ENCODE measurements around the gene ZNF516. TPM values are rescaled to one million over a fixed set of nuclear protein-coding genes. Genes with fewer than 3 reads are reported as not detected.

Gene ZNF516
- total RNA-seq, 1 experiment from 2014 or later, result 17.4 TPM

GRCh38 chr18:76491473-76491775, 3.6 kb downstream of the ZNF516 start:
- Histone ChIP-seq H3K4me1 (replicated peaks) (peaks cover 18% of the 10 kb centered on the region), H3K36me3 (no peaks in the 10 kb centered on the region), H3K4me3 (peak overlapping the region; percentile 47), H3K27ac (no peak overlapping the region), H3K9me3 (replicated peaks) (no peaks in the 10 kb centered on the region), H3K27me3 (replicated peaks) (no peaks in the 10 kb centered on the region)
- DNase-seq (ENCODE audit: low read depth in 1 of 2, low spot score in 2 of 2), result no peak

- Histone ChIP-seq H3K27ac (no peak overlapping the region), H3K36me3 (no peaks in the 10 kb centered on the region), H3K9me3 (replicated peaks) (no peaks in the 10 kb centered on the region), H3K4me1 (replicated peaks) (peaks cover 18% of the 10 kb centered on the region), H3K4me3 (peak overlapping the region; percentile 53), H3K27me3 (replicated peaks) (no peaks in the 10 kb centered on the region)
- DNase-seq (ENCODE audit: low read depth in 1 of 2, low spot score in 2 of 2), result peak in 1 of 2 experiments; percentile 24
These were observed 4.2 kb downstream of the ZNF516 start for GRCh38 chr18:76490670-76491472.

DNA sequence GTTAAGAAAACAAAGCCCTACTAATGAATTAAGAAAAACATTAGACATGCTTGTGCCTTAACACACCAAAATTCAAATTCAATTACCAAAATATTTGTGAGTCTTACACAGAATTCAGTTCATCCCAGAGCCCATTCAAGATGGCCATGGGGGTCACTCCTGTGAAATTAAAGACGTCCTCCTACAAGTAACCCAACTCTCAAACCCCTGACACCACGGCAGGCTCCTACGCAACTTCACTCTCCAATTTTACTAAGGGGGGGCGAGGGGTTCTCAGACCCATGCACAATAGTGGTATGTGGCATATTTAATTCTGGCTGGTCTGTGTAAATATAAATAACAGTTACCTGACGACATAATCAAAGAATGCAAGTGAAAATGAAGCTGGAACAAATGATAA, 5.0 kb downstream of the ZNF516 start:
- H3K27me3 ChIP-seq (replicated peaks), result no peaks in the 10 kb centered on the region
- DNase-seq (ENCODE audit: low read depth in 1 of 2, low spot score in 2 of 2), result no peak
- peak overlapping the region; percentile 53 for H3K4me3 ChIP-seq
- H3K36me3 ChIP-seq, result no peaks in the 10 kb centered on the region
- H3K4me1 ChIP-seq (replicated peaks), result peaks cover 14% of the 10 kb centered on the region
- no peaks in the 10 kb centered on the region for H3K9me3 ChIP-seq (replicated peaks)
- H3K27ac ChIP-seq, result no peak overlapping the region

DNA sequence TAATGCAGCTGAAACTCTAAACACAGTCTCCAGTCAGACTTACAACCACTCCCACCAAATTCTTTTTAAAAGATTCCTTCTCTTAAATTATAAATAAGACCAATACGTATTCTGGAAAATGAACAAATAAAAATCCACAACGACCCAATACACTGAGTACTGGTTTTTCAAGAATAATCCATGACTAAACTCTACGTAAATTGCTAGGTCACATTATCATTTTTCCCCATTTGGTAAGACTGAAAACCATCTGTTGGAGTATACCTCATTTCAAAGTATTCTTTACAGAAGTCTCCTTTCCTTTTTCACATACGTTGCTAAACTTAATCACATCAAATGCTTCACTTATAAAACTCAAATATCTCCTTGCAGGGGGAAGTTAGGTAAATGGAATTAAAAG, 6.0 kb downstream of the ZNF516 start:
- H3K27ac ChIP-seq, result no peak overlapping the region
- peaks cover 14% of the 10 kb centered on the region for H3K4me1 ChIP-seq (replicated peaks)
- H3K9me3 ChIP-seq (replicated peaks), result no peaks in the 10 kb centered on the region
- no peak for DNase-seq (ENCODE audit: low read depth in 1 of 2, low spot score in 2 of 2)
- H3K4me3 ChIP-seq, result no peak overlapping the region
- no peaks in the 10 kb centered on the region for H3K36me3 ChIP-seq
- H3K27me3 ChIP-seq (replicated peaks), result no peaks in the 10 kb centered on the region

DNA sequence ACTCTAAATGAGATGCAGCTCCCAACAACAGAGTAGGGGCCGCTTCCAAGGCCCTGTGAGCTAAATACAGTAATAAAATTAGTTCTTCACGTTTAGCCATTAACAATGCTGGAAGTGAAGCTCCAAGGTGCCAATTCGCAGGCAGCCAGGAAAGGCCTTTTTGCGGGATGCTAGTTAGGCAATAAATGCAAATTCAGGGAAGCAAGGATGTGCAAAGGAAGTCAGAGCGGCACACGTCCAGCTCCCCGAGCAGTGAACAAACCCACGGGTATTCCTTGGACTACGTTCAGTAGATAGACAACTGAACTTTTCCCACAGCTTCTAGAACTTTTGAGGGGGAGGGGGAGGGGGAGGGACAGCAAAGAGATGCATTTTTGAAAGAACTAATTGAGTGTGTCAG, 6.9 kb downstream of the ZNF516 start:
- Histone ChIP-seq H3K27me3 (replicated peaks) (no peaks in the 10 kb centered on the region), H3K9me3 (replicated peaks) (no peaks in the 10 kb centered on the region), H3K4me3 (no peak overlapping the region), H3K4me1 (replicated peaks) (peaks cover 14% of the 10 kb centered on the region), H3K36me3 (no peaks in the 10 kb centered on the region), H3K27ac (no peak overlapping the region)
- DNase-seq (ENCODE audit: low read depth in 1 of 2, low spot score in 2 of 2), result no peak

GRCh38 chr18:76487782-76488181, 7.3 kb downstream of the ZNF516 start:
- H3K9me3 ChIP-seq (replicated peaks), result no peaks in the 10 kb centered on the region
- H3K27me3 ChIP-seq (replicated peaks), result no peaks in the 10 kb centered on the region
- DNase-seq (ENCODE audit: low read depth in 1 of 2, low spot score in 2 of 2), result no peak
- peaks cover 14% of the 10 kb centered on the region for H3K4me1 ChIP-seq (replicated peaks)
- no peaks in the 10 kb centered on the region for H3K36me3 ChIP-seq
- no peak overlapping the region for H3K27ac ChIP-seq
- H3K4me3 ChIP-seq, result no peak overlapping the region

GRCh38 chr18:76487070-76487469, 8.0 kb downstream of the ZNF516 start:
- Histone ChIP-seq H3K36me3 (no peaks in the 10 kb centered on the region), H3K4me1 (replicated peaks) (peaks cover 13% of the 10 kb centered on the region), H3K9me3 (replicated peaks) (no peaks in the 10 kb centered on the region), H3K4me3 (no peak overlapping the region), H3K27ac (no peak overlapping the region), H3K27me3 (replicated peaks) (no peaks in the 10 kb centered on the region)
- DNase-seq (ENCODE audit: low read depth in 1 of 2, low spot score in 2 of 2), result no peak

- Histone ChIP-seq H3K4me1 (replicated peaks) (peaks cover 9% of the 10 kb centered on the region), H3K27ac (no peak overlapping the region)
- no peak for DNase-seq (ENCODE audit: low read depth in 1 of 2, low spot score in 2 of 2)
These were observed 8.5 kb downstream of the ZNF516 start for GRCh38 chr18:76486574-76486973.

DNA sequence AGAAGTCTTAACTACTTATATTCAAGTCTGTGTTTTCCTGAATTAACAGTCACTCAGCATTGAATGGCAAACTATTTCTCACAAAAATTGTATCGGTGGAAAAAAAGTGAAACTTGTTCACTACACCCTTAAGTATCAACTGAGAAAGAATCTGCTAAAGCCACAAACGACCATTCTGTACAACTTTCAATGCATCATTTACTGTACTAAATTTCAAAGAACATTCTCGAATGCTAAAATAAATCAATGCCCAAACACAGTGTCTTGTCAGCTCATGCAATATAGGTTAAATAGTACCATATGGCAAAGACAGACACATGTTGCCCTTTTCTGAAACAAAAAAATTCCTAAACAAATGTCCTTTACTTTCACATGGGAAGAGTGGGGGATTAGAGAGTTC, 9.0 kb downstream of the ZNF516 start:
- no peaks in the 10 kb centered on the region for H3K27me3 ChIP-seq (replicated peaks)
- no peak overlapping the region for H3K27ac ChIP-seq
- no peaks in the 10 kb centered on the region; the same call in 1 of the 2 replicates for H3K36me3 ChIP-seq

More at GRCh38 chr18:76486574-76486973, 8.5 kb downstream of the ZNF516 start:
- Histone ChIP-seq H3K36me3 (no peaks in the 10 kb centered on the region), H3K4me3 (no peak overlapping the region), H3K27me3 (replicated peaks) (no peaks in the 10 kb centered on the region), H3K9me3 (replicated peaks) (no peaks in the 10 kb centered on the region)

GRCh38 chr18:76484749-76485387, 10.2 kb downstream of the ZNF516 start:
- Histone ChIP-seq H3K27ac (no peak overlapping the region), H3K36me3 (no peaks in the 10 kb centered on the region; the same call in 1 of the 2 replicates), H3K4me1 (replicated peaks) (peaks cover under 1% of the 10 kb centered on the region), H3K27me3 (replicated peaks) (no peaks in the 10 kb centered on the region), H3K4me3 (no peak overlapping the region), H3K9me3 (replicated peaks) (no peaks in the 10 kb centered on the region)
- no peak for DNase-seq (ENCODE audit: low read depth in 1 of 2, low spot score in 2 of 2)

More for the DNA sequence above, 9.0 kb downstream of the ZNF516 start:
- H3K4me3 ChIP-seq, result no peak overlapping the region
- DNase-seq (ENCODE audit: low read depth in 1 of 2, low spot score in 2 of 2), result no peak
- H3K4me1 ChIP-seq (replicated peaks), result peaks cover 9% of the 10 kb centered on the region
- H3K9me3 ChIP-seq (replicated peaks), result no peaks in the 10 kb centered on the region

GRCh38 chr18:76483780-76484179, 11.3 kb downstream of the ZNF516 start:
- Histone ChIP-seq H3K9me3 (replicated peaks) (no peaks in the 10 kb centered on the region), H3K4me1 (replicated peaks) (no peaks in the 10 kb centered on the region), H3K27ac (no peak overlapping the region), H3K36me3 (no peaks in the 10 kb centered on the region; the same call in 1 of the 2 replicates), H3K4me3 (no peak overlapping the region), H3K27me3 (replicated peaks) (no peaks in the 10 kb centered on the region)
- DNase-seq (ENCODE audit: low read depth in 1 of 2, low spot score in 2 of 2), result no peak

- no peaks in the 10 kb centered on the region for H3K27me3 ChIP-seq (replicated peaks)
- H3K27ac ChIP-seq, result no peak overlapping the region
- H3K4me1 ChIP-seq (replicated peaks), result peaks cover under 1% of the 10 kb centered on the region; the same call in 1 of the 2 replicates
- no peaks in the 10 kb centered on the region for H3K9me3 ChIP-seq (replicated peaks)
- H3K4me3 ChIP-seq, result no peak overlapping the region
- no peak for DNase-seq (ENCODE audit: low read depth in 1 of 2, low spot score in 2 of 2)
- H3K36me3 ChIP-seq, result no peaks in the 10 kb centered on the region; the same call in 1 of the 2 replicates
These were observed 11.9 kb downstream of the ZNF516 start for GRCh38 chr18:76482971-76483691.

DNA sequence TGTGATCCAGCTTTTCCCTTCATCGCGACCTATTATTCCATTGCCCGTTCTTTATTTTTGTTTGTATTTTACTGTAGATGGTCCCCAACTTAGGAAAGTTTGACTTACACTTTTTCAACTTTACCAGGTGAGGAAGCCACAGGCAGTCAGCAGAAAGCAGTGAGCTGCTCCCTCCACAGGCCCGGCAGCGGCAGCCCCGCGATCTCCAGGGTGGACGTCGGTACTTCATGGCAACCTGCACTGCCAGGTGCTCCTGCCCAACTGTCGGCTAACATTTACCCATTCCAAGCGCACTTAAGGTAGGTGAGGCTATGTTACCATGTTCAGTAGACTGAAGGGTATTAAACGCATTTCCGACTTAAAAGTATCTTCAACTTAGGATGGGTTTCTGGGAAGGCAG, 12.8 kb downstream of the ZNF516 start:
- Histone ChIP-seq H3K4me1 (replicated peaks) (peaks cover 8% of the 10 kb centered on the region), H3K27me3 (replicated peaks) (no peaks in the 10 kb centered on the region), H3K36me3 (no peaks in the 10 kb centered on the region; the same call in 1 of the 2 replicates), H3K4me3 (no peak overlapping the region), H3K9me3 (replicated peaks) (no peaks in the 10 kb centered on the region), H3K27ac (no peak overlapping the region)
- DNase-seq (ENCODE audit: low read depth in 1 of 2, low spot score in 2 of 2), result no peak

GRCh38 chr18:76480913-76481312, 14.1 kb downstream of the ZNF516 start:
- H3K4me3 ChIP-seq, result no peak overlapping the region

More at GRCh38 chr18:76480913-76481312, 14.1 kb downstream of the ZNF516 start:
- Histone ChIP-seq H3K27me3 (replicated peaks) (no peaks in the 10 kb centered on the region), H3K27ac (no peak overlapping the region), H3K4me1 (replicated peaks) (peaks cover 18% of the 10 kb centered on the region), H3K9me3 (replicated peaks) (no peaks in the 10 kb centered on the region), H3K36me3 (no peaks in the 10 kb centered on the region; the same call in 1 of the 2 replicates)
- no peak for DNase-seq (ENCODE audit: low read depth in 1 of 2, low spot score in 2 of 2)

Measured in SJSA1 (cell line).